Skeletal muscle tissue (tissue), 4 donors: Measurements from ENCODE around the gene SLC35E1. TPM values are rescaled to one million over a fixed set of nuclear protein-coding genes. Genes with fewer than 3 reads are reported as not detected.
"Not testable (repeated sequence)": the region's sequence is repeated elsewhere in the genome, so short reads cannot be mapped to it uniquely, and the experiment has no call there.

Experiments used
- H3K27ac ChIP-seq: one replicate; pipeline ENCODE4 v1.7.0; 2013; ENCODE audit warnings: mild to moderate bottlenecking, low read depth, low read length, inconsistent platforms
- H3K27me3 ChIP-seq, 3 donors: one replicate each; pipeline ENCODE4 v1.7.0; 2013; ENCODE audit warnings: low read length in 3 of 3; ENCODE audit not compliant: control insufficient read depth in 3 of 3, insufficient read depth in 3 of 3
- H3K36me3 ChIP-seq, 3 donors: one replicate each; pipeline ENCODE4 v1.7.0; 2013; ENCODE audit warnings: low read length in 3 of 3; ENCODE audit not compliant: control insufficient read depth in 3 of 3, insufficient read depth in 3 of 3
- H3K4me1 ChIP-seq, 3 donors: one replicate each; pipeline ENCODE4 v1.7.0; 2013; ENCODE audit warnings: low read length in 3 of 3, mild to moderate bottlenecking in 3 of 3; ENCODE audit not compliant: control insufficient read depth in 3 of 3, insufficient read depth in 3 of 3
- H3K4me3 ChIP-seq, 3 donors: one replicate each; pipeline ENCODE4 v1.7.0; 2013; ENCODE audit warnings: low read length in 3 of 3
- H3K9ac ChIP-seq, 3 donors: one replicate each; pipeline ENCODE4 v1.7.0; 2013; ENCODE audit warnings: low read length in 3 of 3, mild to moderate bottlenecking in 3 of 3, moderate library complexity in 2 of 3, low read depth in 1 of 3
- H3K9me3 ChIP-seq, 3 donors: one replicate each; pipeline ENCODE4 v1.7.0; 2013; ENCODE audit warnings: low read length in 3 of 3; ENCODE audit not compliant: control insufficient read depth in 3 of 3
- total RNA-seq: library from RNA; depleted of rRNA; stranded (reverse); fragments of >200 nt; gene quantifications from one replicate; pipeline ENCODE4 v1.2.3, GENCODE V29; 2014
- donor health status: Osteomylitis.

Gene SLC35E1
- total RNA-seq, 1 donor from 2014 or later, result 16.2 TPM

DNA sequence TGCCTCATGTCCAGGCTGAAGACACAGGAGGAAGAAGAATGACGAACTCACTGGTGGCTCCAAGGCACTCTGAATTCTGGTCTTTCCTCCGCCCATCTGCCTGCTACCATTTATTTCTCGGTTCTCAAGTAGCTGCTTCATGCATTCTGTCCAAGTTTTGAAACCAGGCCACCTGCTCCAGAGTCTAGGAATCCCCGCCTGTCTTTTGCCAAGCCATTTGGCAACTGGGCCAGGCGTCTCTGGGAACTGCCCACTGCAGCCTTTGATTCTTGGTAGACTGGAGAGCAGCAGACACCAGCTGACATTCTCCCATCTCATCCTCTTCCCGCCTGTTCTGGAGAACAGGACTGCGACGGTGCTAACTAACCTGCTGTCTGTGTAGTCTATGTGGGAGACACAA is 10.8 kb downstream of the SLC35E1 start:
- Histone ChIP-seq H3K9ac (peak overlapping the region in 1 of 3 donors; percentile 3), H3K27me3 (no peaks in the 10 kb centered on the region), H3K9me3 (no peaks in the 10 kb centered on the region), H3K4me3 (no peak overlapping the region), H3K4me1 (peaks cover 9 to 13% (median 10%) of the 10 kb centered on the region in 3 donors), H3K36me3 (peaks cover 28 to 34% (median 31%) of the 10 kb centered on the region in 3 donors), H3K27ac (peak overlapping the region; percentile 19)

DNA sequence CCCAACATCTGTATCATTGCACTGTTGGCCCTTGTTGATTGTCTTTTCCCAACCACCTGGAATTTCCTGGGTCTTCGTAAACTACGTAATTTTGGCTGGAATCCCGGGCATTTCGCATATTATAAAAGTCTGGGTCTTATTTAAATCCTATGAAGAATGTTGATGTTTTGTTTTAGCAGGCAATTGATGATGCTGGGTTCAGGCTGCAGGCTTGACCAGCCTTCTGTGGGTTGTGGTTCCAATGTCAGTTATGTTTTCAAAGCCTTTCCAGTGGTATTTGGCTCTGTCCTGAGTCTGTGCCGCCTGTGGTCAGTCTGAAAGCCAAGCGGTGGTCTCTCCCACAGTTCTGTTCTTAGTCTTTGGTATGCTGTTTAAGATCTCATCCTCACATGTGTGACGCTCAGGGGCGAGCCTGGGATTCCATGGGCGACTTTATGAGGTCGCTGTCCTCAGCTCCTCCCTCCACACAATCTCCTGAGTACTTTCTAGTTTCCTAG is 12.4 kb downstream of the SLC35E1 start:
- peaks cover 28 to 35% (median 32%) of the 10 kb centered on the region in 3 donors for H3K36me3 ChIP-seq
- H3K27ac ChIP-seq, result no peak overlapping the region
- no peak overlapping the region for H3K9ac ChIP-seq
- no peaks in the 10 kb centered on the region for H3K27me3 ChIP-seq
- H3K4me1 ChIP-seq, result peaks cover 8 to 13% (median 9%) of the 10 kb centered on the region in 3 donors
- H3K9me3 ChIP-seq, result no peaks in the 10 kb centered on the region
- H3K4me3 ChIP-seq, result no peak overlapping the region

DNA sequence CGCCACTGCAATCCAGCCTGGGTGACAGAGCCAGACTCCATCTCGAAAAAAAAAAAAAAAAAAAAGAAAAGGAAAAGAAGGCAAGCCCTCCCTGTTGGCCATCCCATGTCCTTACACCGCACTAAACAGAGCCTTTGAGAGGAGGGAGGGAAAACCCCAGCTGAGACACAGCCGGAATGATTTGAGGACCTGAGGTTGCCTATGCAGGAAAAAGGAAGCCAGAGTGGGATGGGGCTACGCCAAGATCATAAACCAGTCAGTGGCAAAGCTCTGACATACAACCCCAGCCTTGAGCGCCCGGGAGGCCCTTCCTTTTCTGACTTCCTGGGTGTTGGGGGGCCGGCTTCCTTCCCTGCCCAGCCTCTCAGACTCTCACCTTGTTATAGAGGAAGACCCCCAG is 17.4 kb downstream of the SLC35E1 start:
- H3K9ac ChIP-seq, result no peak overlapping the region
- H3K4me1 ChIP-seq, result no peaks in the 10 kb centered on the region
- H3K27ac ChIP-seq, result no peak overlapping the region
- H3K9me3 ChIP-seq, result no peaks in the 10 kb centered on the region
- no peak overlapping the region for H3K4me3 ChIP-seq
- H3K36me3 ChIP-seq, result peaks cover 31 to 33% (median 32%) of the 10 kb centered on the region in 3 donors
- no peaks in the 10 kb centered on the region for H3K27me3 ChIP-seq

DNA sequence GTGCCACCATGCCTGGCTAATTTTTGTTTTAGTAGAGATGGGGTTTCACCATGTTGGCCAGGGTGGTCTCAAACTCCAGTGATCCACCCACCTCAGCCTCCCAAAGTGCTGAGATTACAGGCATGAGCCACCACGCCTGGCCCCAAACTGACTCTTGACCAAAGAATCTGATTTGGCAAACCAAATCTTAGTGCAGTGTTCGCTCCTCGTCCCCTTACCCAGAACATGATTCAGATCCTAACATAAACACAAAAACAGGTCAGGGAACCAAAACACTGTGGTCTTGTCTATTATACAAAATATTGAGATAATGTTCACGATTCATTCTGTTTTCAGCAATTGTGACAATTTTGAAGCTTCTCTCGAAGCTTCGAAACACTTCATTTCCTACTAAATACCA is 20.3 kb downstream of the SLC35E1 start:
- peaks cover 29 to 33% (median 30%) of the 10 kb centered on the region in 3 donors for H3K36me3 ChIP-seq
- not testable (repeated sequence) for H3K27me3 ChIP-seq, H3K4me1 ChIP-seq, H3K9ac ChIP-seq, H3K9me3 ChIP-seq, H3K27ac ChIP-seq, H3K4me3 ChIP-seq

DNA sequence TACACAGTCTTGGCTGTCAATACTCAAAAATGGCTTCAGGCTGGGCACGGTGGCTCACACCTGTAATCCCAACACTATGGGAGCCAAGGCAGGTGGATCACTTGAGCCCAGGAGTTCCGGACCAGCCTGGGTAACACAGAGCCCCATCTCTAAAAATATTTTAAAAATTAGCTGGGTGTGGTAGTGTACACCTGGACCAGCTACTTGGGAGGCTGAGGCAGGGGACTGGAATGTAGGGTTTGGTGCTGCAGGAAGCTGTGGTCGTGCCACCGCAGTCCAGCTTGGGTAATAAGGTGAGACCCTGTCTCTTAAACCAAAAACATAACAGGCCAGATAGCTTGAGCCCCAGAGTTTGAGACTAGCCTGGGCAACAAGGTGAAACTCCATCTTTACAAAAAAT is 23.3 kb downstream of the SLC35E1 start:
- peaks cover 14 to 18% (median 16%) of the 10 kb centered on the region in 3 donors for H3K36me3 ChIP-seq

DNA sequence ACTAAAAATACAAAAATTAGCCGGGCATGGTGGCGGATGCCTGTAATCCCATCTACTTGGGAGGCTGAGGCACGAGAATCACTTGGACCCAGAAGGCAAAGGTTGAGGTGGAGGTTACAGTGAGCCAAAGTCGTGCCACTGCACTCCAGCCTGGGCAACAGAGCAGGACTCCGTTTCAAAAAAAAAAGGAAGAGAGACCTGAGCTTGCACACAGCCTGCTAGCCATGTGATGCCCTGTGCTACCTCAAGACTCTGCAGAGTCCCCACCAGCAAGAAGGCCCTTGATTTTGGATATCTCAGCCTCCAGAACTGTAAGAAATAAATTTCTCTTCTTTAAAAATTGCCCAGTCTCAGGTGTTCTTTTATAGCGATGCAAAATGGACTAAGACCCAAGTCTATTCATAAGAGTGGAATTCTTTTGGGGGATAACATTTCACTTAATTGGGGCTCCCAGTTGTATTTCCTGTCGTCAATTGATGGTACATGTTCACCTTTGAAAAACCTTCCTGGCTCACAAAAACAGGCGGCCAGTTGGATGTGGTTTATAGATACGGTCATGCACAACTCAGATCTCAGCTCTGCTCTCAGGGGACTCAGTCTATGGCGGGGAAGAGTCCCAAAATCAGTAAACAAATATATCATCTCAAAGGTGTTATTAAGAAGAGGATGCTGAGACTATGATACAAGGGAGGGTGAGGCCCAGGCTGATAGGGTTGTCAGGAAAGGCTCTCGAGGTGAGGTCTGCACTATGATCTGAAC is 27.6 kb downstream of the SLC35E1 start:
- H3K4me1 ChIP-seq, result peaks cover 26 to 33% (median 29%) of the 10 kb centered on the region in 3 donors
- no peaks in the 10 kb centered on the region for H3K27me3 ChIP-seq
- no peaks in the 10 kb centered on the region for H3K9me3 ChIP-seq
- H3K27ac ChIP-seq, result no peak overlapping the region
- H3K9ac ChIP-seq, result no peak overlapping the region
- peaks cover 3% of the 10 kb centered on the region in 3 donors for H3K36me3 ChIP-seq
- no peak overlapping the region for H3K4me3 ChIP-seq

More for the DNA sequence above, 23.3 kb downstream of the SLC35E1 start:
- Histone ChIP-seq H3K9me3 (no peaks in the 10 kb centered on the region), H3K4me1 (no peaks in the 10 kb centered on the region), H3K4me3 (no peak overlapping the region), H3K27ac (no peak overlapping the region), H3K9ac (no peak overlapping the region), H3K27me3 (no peaks in the 10 kb centered on the region)

DNA sequence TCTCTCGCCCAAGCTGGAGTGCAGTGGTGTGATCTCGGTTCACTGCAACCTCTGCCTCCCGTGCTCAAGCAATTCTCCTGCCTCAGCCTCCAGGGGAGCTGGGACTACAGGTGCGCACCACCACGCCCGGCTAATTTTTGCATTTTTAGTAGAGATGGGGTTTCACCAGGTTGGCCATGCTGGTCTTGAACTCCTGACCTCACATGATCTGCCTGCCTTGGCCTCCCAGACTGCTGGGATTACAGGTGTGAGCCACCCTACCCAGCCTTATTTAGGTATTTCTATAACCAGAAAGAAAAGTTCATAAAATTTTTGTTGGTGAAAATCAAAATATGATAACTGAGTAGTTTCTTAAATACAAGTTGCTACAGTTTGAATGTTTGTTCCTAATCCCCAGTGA is 28.5 kb downstream of the SLC35E1 start:
- Histone ChIP-seq H3K4me3 (peak overlapping the region in 1 of 3 donors; percentile 86), H3K9ac (peak overlapping the region in 1 of 3 donors; percentile 89), H3K4me1 (peaks cover 26 to 35% (median 31%) of the 10 kb centered on the region in 3 donors)
- not testable (repeated sequence) for H3K9me3 ChIP-seq, H3K36me3 ChIP-seq, H3K27ac ChIP-seq, H3K27me3 ChIP-seq

DNA sequence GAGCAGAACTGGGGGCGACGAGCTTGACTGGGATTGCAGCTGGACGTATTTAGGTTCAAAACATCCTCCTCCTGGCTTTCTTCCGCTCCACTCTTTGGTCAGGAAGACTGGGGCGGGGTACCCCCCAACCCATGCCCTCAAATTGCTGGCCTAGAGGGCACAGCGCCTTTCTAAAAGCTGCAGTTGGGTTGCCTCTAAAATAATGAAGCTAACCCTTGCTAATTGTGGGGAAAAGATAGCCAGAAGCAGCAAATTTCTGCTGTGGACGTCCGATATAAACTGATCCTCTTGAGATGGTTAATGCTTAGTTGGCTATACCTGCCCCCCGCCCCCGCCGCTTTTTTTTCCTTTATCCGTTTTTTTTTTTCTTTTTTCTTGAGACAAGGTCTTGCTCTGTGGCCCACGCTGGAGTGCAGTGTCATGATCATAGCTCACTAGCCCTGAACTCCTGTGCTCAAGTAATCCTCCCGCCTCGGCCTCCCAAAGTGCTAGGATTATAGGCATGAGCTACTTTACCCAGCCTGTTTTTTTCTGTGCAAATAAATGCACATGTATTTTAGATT is 29.2 kb downstream of the SLC35E1 start:
- H3K36me3 ChIP-seq, result peaks cover 4 to 11% (median 5%) of the 10 kb centered on the region in 3 donors

DNA sequence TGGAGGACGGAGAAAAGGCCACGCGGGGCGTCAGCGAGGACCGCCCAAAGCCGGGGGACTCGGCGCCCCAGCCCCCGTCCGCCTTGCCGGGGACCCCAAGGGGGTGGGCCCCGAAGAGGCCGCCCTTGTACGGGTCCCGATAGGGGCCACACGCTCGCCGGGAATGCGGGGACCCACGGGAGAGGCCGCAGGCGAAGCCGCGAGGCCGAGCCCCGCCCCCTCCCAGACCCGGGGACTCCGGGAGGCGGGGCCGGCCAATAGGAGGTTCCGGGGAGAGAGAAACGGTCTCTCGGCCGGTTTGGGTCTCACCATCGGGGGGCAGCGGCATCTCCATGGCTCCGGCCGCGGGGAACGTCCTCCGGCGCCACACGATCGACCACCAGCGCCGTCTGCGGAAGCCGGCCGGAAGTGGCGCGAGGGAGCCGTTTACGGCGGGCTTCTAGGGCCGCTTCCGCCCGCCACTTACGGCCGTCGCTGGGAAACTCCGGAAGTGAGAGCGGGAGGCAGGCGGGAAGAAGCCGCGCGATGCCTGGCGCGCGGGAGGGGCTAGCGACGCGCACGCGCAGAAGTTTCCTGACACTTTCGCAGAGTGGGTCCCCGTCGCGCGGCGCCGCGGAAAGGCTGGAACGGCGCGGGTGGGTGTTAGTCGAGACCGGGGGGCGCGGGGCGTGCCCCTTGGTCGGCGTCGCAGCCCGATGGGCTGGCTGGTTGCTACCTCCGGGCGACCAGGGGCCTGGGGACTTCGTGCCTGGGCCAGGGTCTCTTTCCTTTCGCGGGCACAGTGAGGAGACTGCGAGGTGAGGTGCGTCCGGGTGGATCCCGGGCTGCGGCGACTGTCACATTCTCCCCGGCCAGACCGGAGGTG is 29.9 kb downstream of the SLC35E1 start, which contains the start of gene CHERP:
Gene CHERP (minus strand): TSS at position 393 of the 865 bp plus-strand sequence. CDS start 59 bp downstream, at position 334.
- H3K4me3 ChIP-seq, result peak within 1 kb of the TSS; percentile 86 to 94 (median 93)
- peak within 1 kb of the TSS; percentile 89 to 98 (median 98) for H3K9ac ChIP-seq
- H3K27me3 ChIP-seq, result no peaks in the 10 kb centered on the region
- peak within 1 kb of the TSS; percentile 81 for H3K27ac ChIP-seq
- no peaks in the 10 kb centered on the region for H3K9me3 ChIP-seq
- peaks cover 8 to 11% (median 11%) of the 10 kb centered on the region in 3 donors for H3K36me3 ChIP-seq
- H3K4me1 ChIP-seq, result peaks cover 31 to 35% (median 31%) of the 10 kb centered on the region in 3 donors

More for the DNA sequence above, 29.2 kb downstream of the SLC35E1 start:
- Histone ChIP-seq H3K4me3 (peak overlapping the region; percentile 86 to 94 (median 93)), H3K4me1 (peaks cover 28 to 35% (median 31%) of the 10 kb centered on the region in 3 donors), H3K27me3 (no peaks in the 10 kb centered on the region), H3K27ac (peak overlapping the region; percentile 81), H3K9ac (peak overlapping the region; percentile 89 to 98 (median 98)), H3K9me3 (no peaks in the 10 kb centered on the region)
